NB4 (cell line): ENCODE measurements around the gene AK8.

Experiments
- DNase-seq: peaks from one replicate; pipeline ENCODE4 v3.0.0; 2010; ENCODE audit warnings: low read depth
- H3K4me3 ChIP-seq: one replicate; pipeline ENCODE4 v1.5.1; 2011; ENCODE audit warnings: mild to moderate bottlenecking, low read depth, low read length, moderate library complexity
- MAX ChIP-seq: IDR thresholded peaks from 2 replicates; pipeline ENCODE4 v1.6.1; 2011; ENCODE audit warnings: low read depth, low read length
- MYC ChIP-seq: IDR thresholded peaks from 2 replicates; pipeline ENCODE4 v1.6.1; 2011; ENCODE audit warnings: low read depth, low read length
- POLR2A ChIP-seq: IDR thresholded peaks from 2 replicates; pipeline ENCODE4 v1.6.1; 2011; ENCODE audit warnings: mild to moderate bottlenecking; ENCODE audit not compliant: insufficient read length; ENCODE audit errors: extremely low read depth
- TF ChIP-seq, protein P1 (sequence below): IDR thresholded peaks from one replicate; pipeline ENCODE4 v1.5.1; 2012; ENCODE audit warnings: low read depth, low read length

Gene AK8

GRCh38 chr9:132866898-132867297, 11.2 kb downstream of the AK8 start:
- no peak for DNase-seq
- H3K4me3 ChIP-seq, result no peak overlapping the region

DNA sequence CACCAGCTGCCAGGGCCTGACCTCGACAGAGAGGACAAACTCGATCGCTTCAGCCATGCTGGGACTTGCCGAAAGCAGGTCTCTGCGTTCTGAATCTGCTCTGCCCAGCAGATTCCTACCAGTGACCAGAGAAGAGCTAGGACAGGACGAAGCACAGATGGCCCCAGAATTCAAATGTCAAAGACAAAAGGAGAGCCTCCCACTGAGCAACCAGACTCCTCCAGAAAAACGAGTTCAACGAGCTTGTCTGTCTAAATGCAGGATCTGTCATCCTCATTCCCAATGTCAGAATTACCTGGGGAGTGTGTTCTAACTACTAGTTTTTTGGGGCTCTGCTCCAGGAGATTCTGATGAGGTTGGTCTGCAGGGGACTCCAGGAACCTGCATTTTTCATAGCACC, 13.4 kb downstream of the AK8 start:
- DNase-seq, result no peak
- TF ChIP-seq POLR2A (no peak), MAX (no peak), MYC (no peak)
- TF ChIP-seq, protein P1, sequence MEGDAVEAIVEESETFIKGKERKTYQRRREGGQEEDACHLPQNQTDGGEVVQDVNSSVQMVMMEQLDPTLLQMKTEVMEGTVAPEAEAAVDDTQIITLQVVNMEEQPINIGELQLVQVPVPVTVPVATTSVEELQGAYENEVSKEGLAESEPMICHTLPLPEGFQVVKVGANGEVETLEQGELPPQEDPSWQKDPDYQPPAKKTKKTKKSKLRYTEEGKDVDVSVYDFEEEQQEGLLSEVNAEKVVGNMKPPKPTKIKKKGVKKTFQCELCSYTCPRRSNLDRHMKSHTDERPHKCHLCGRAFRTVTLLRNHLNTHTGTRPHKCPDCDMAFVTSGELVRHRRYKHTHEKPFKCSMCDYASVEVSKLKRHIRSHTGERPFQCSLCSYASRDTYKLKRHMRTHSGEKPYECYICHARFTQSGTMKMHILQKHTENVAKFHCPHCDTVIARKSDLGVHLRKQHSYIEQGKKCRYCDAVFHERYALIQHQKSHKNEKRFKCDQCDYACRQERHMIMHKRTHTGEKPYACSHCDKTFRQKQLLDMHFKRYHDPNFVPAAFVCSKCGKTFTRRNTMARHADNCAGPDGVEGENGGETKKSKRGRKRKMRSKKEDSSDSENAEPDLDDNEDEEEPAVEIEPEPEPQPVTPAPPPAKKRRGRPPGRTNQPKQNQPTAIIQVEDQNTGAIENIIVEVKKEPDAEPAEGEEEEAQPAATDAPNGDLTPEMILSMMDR, result no peak
- no peak overlapping the region for H3K4me3 ChIP-seq

More at GRCh38 chr9:132866898-132867297, 11.2 kb downstream of the AK8 start:
- no peak for TF ChIP-seq MYC
- TF ChIP-seq POLR2A, result no peak
- TF ChIP-seq, protein P1, result no peak
- TF ChIP-seq MAX, result no peak

DNA sequence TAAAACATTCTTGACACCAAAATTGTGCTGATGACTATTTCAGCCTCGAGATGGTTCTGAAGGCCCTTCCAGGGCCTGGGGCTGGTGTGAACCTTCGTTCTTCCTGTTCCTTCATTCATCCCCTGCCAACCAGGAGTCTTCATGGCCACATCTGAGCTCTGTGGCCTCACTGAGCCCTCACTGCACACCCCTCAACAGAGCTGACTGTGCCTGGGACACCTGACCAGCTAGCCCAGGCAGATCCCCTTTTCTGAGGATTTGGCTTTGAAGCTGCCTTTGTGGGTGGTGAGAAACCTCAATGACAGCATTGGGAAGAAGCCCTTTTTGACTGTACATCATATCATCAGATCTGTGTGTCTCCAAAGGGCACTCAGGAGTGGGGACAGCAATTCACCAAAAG, 13.8 kb downstream of the AK8 start:
- DNase-seq, result no peak
- H3K4me3 ChIP-seq, result no peak overlapping the region
- TF ChIP-seq POLR2A, result no peak
- no peak for TF ChIP-seq MYC
- TF ChIP-seq MAX, result no peak
- TF ChIP-seq, protein P1, result no peak

- TF ChIP-seq MAX, result no peak
- no peak for TF ChIP-seq MYC
- TF ChIP-seq POLR2A, result no peak
- TF ChIP-seq, protein P1, result no peak
- no peak for DNase-seq
- no peak overlapping the region for H3K4me3 ChIP-seq
These were observed 15.0 kb downstream of the AK8 start for GRCh38 chr9:132863096-132863495.

GRCh38 chr9:132862533-132862932, 15.6 kb downstream of the AK8 start:
- no peak for DNase-seq
- TF ChIP-seq MYC, result no peak
- H3K4me3 ChIP-seq, result no peak overlapping the region

GRCh38 chr9:132861666-132862065, 16.4 kb downstream of the AK8 start:
- TF ChIP-seq MYC (no peak), POLR2A (no peak), MAX (no peak)
- TF ChIP-seq, protein P1, result no peak
- H3K4me3 ChIP-seq, result no peak overlapping the region
- DNase-seq, result no peak
